Colonic mucosa (tissue), 4 donors: ENCODE results near the gene UBFD1. TPM values are rescaled to one million over a fixed set of nuclear protein-coding genes. Genes with fewer than 3 reads are reported as not detected.
A peak's percentile ranks its signal among the peaks of the same experiment; 100 is the strongest.

Experiments
- DNase-seq: peaks from one replicate; pipeline ENCODE4 v3.0.0-alpha.2; 2020
- H3K27ac ChIP-seq: fragments of 200-600 bp; one replicate; pipeline ENCODE4 v1.8.0; 2021
- H3K27me3 ChIP-seq: fragments of 200-600 bp; one replicate; pipeline ENCODE4 v1.8.0; 2021
- H3K36me3 ChIP-seq: fragments of 200-600 bp; one replicate; pipeline ENCODE4 v1.8.0; 2021
- H3K4me1 ChIP-seq: fragments of 200-600 bp; one replicate; pipeline ENCODE4 v1.8.0; 2021; ENCODE audit warnings: mild to moderate bottlenecking
- H3K4me3 ChIP-seq: fragments of 200-600 bp; one replicate; pipeline ENCODE4 v1.8.0; 2021
- H3K9ac ChIP-seq, 2 donors: one replicate each; pipeline ENCODE4 v1.7.0; 2013; ENCODE audit warnings: control low read depth in 2 of 2, low read depth in 2 of 2, low read length in 2 of 2
- H3K9me3 ChIP-seq: fragments of 200-600 bp; one replicate; pipeline ENCODE4 v1.8.0; 2021
- intact Hi-C: fragments of 100-400 bp; cut with DNase I; formaldehyde crosslinking; loops from one replicate; pipeline ENCODE4 v1.14.1; 2022
- total RNA-seq, 2 donors: library from RNA; stranded (reverse); fragmentation: NEBNext Ultra II Directional in 1 of 2; extraction: Animal tissue kit (Norgen Biotek cat#: 25700) in 1 of 2; gene quantifications; one replicate each; pipeline ENCODE4 v1.2.1, GENCODE V29; 2021
- TF ChIP-seq, protein P1 (sequence below): fragments of 200-600 bp; IDR thresholded peaks from one replicate; pipeline ENCODE4 v1.8.0; 2022; ENCODE audit warnings: antibody characterized with exemption, mild to moderate bottlenecking
- donor health status: healthy.
- donor health status: DM: no; HTN: no; CAD: no.
- donor health status: DM: no; HTN: no; CAD: no.

UBFD1 gene, protein sequence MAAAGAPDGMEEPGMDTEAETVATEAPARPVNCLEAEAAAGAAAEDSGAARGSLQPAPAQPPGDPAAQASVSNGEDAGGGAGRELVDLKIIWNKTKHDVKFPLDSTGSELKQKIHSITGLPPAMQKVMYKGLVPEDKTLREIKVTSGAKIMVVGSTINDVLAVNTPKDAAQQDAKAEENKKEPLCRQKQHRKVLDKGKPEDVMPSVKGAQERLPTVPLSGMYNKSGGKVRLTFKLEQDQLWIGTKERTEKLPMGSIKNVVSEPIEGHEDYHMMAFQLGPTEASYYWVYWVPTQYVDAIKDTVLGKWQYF
- total RNA-seq = 10 to 100 TPM; 32.4 to 62.4 TPM

- no peaks in the 10 kb centered on the region for H3K4me1 ChIP-seq
- TF ChIP-seq, protein P1, sequence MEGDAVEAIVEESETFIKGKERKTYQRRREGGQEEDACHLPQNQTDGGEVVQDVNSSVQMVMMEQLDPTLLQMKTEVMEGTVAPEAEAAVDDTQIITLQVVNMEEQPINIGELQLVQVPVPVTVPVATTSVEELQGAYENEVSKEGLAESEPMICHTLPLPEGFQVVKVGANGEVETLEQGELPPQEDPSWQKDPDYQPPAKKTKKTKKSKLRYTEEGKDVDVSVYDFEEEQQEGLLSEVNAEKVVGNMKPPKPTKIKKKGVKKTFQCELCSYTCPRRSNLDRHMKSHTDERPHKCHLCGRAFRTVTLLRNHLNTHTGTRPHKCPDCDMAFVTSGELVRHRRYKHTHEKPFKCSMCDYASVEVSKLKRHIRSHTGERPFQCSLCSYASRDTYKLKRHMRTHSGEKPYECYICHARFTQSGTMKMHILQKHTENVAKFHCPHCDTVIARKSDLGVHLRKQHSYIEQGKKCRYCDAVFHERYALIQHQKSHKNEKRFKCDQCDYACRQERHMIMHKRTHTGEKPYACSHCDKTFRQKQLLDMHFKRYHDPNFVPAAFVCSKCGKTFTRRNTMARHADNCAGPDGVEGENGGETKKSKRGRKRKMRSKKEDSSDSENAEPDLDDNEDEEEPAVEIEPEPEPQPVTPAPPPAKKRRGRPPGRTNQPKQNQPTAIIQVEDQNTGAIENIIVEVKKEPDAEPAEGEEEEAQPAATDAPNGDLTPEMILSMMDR = peak; percentile 90
- intact Hi-C loops = no loop called here
Observed at GRCh38 chr16:23556881-23557778, at the start of gene UBFD1, which contains the start of gene EARS2. Gene UBFD1 (plus strand): TSS chr16:23557727. CDS start chr16:23557743, 16 bp downstream. Gene EARS2 (minus strand): TSS chr16:23557350. CDS start chr16:23557343, 7 bp downstream.

DNA sequence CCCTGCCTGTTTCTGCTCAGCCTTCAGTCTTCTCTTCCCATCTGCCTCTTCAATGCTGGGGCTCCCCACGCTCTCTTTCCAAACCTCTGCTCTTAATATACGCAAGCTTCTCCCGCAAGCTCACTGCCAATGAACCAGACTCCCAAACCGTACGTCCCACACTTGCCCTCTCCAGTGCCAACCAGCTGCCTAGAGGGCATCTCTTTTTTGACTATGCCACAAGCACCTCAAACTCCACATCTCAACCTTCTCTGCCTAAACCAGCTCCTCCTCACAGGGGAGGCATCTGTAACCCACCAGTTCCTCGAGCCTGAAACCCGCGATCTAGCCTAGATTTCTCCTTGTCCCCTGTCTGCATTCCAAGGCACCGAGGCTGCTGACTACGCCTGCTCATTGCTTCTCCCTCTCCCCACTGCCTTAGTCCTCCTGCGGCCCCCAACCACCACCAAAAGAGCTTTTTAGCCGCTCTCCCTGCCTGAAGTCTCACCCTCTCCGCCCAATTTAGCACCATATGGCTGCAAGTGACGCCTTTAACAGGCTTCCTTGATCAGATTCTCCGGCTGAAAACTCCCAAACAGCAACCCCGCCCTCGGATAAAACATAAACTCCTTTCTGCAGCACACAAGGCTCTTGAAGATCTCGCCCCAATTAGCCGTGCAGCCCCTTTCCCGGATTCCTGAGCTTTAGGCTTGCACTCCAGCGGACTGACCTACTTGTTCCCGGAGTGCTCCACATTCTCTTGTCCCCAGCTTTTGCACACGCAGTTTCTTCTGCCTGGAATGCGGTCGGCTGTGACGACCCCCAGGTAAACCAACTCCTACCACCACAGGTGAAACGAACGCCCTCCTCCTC lies 48.7 kb upstream of the UBFD1 start:
- no peaks in the 10 kb centered on the region for H3K36me3 ChIP-seq
- peak; percentile 58 for DNase-seq
- H3K4me3 ChIP-seq = peak overlapping the region; percentile 77
- no peaks in the 10 kb centered on the region for H3K27me3 ChIP-seq
- H3K4me1 ChIP-seq = peaks cover 4% of the 10 kb centered on the region
- no peak overlapping the region for H3K27ac ChIP-seq
- intact Hi-C loops = no loop called here
- peak overlapping the region; percentile 12 to 87 for H3K9ac ChIP-seq
- TF ChIP-seq, protein P1 = no peak
- no peaks in the 10 kb centered on the region for H3K9me3 ChIP-seq

More at GRCh38 chr16:23556881-23557778, at the start of gene UBFD1, which contains the start of gene EARS2:
- Histone ChIP-seq H3K27me3 (no peaks in the 10 kb centered on the region), H3K36me3 (peaks cover 6% of the 10 kb centered on the region), H3K9ac (peak within 1 kb of the TSS; percentile 89), H3K4me3 (peak within 1 kb of the TSS; percentile 98), H3K27ac (peak within 1 kb of the TSS; percentile 75), H3K9me3 (no peaks in the 10 kb centered on the region)
- peak; percentile 99 for DNase-seq

DNA sequence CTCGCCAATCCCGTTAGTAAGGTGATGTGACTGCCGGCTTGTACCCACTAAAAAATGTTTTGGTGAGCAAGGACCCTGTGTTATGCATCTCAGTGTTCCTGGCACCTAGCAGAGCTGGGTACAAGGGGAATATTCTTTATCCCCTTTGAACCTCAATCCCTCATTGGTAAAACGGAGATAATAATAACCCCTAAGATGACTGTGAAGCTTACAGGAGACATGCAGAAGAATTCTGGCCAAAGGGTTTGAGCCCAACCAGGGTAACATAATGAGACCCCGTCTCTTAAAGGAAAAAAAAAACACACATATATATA lies 48.1 kb upstream of the UBFD1 start:
- H3K9me3 ChIP-seq = no peaks in the 10 kb centered on the region
- no peaks in the 10 kb centered on the region for H3K36me3 ChIP-seq
- intact Hi-C loops = no loop called here
- no peak overlapping the region for H3K27ac ChIP-seq
- H3K4me1 ChIP-seq = peaks cover 2% of the 10 kb centered on the region
- DNase-seq = no peak
- TF ChIP-seq, protein P1 = no peak
- H3K4me3 ChIP-seq = peak overlapping the region; percentile 77
- peak overlapping the region; percentile 12 to 87 for H3K9ac ChIP-seq
- H3K27me3 ChIP-seq = no peaks in the 10 kb centered on the region

DNA sequence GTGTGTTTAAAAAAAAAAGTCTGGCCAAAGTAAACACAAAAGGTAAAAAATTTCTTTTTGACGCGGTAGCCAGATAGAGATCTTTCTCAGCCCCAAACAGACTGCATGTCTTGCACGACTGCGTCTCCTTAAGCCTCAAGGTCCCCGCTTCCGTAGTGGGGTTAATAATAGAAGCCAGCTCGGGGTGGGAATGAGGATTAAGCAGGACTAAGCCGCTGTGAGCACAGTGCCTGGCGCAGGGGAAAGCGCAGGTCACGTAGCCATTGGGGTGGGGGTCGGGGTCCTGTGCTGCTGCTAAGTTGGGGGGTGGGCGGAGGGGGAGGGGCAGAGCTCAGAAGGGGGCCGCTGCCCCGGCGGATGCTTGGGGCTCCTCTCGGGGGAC lies 47.8 kb upstream of the UBFD1 start:
- Histone ChIP-seq H3K4me3 (peak overlapping the region; percentile 77), H3K27me3 (no peaks in the 10 kb centered on the region), H3K4me1 (no peaks in the 10 kb centered on the region), H3K9ac (peak overlapping the region; percentile 72 to 87), H3K27ac (peak overlapping the region; percentile 62), H3K36me3 (no peaks in the 10 kb centered on the region), H3K9me3 (no peaks in the 10 kb centered on the region)
- intact Hi-C loops = no loop called here
- TF ChIP-seq, protein P1 = no peak
- DNase-seq = peak; percentile 45
